Duodenal mucosa (tissue), 2 donors: ENCODE results near the gene CASP1.
"Not testable (repeated sequence)": the region's sequence is repeated elsewhere in the genome, so short reads cannot be mapped to it uniquely, and the experiment has no call there.

Experiments
- H3K27ac ChIP-seq: one replicate; pipeline ENCODE4 v1.7.0; 2013; ENCODE audit warnings: low read depth, low read length
- H3K27me3 ChIP-seq, 2 donors: one replicate each; pipeline ENCODE4 v1.7.0; 2013; ENCODE audit warnings: low read length in 2 of 2, control low read depth in 1 of 2; ENCODE audit not compliant: insufficient read depth in 2 of 2, control insufficient read depth in 1 of 2
- H3K36me3 ChIP-seq, 2 donors: one replicate each; pipeline ENCODE4 v1.7.0; 2013; ENCODE audit warnings: low read length in 2 of 2, control low read depth in 1 of 2; ENCODE audit not compliant: insufficient read depth in 2 of 2, control insufficient read depth in 1 of 2
- H3K4me1 ChIP-seq, 2 donors: one replicate each; pipeline ENCODE4 v1.7.0; 2013; ENCODE audit warnings: low read length in 2 of 2, control low read depth in 1 of 2; ENCODE audit not compliant: insufficient read depth in 2 of 2, control insufficient read depth in 1 of 2
- H3K4me3 ChIP-seq, 2 donors: one replicate each; pipeline ENCODE4 v1.7.0; 2013; ENCODE audit warnings: low read length in 2 of 2, low read depth in 1 of 2
- H3K9ac ChIP-seq, 2 donors: one replicate each; pipeline ENCODE4 v1.7.0; 2013; ENCODE audit warnings: low read length in 2 of 2, low read depth in 1 of 2
- H3K9me3 ChIP-seq, 2 donors: one replicate each; pipeline ENCODE4 v1.7.0; 2013; ENCODE audit warnings: low read length in 2 of 2, control low read depth in 1 of 2; ENCODE audit not compliant: control insufficient read depth in 1 of 2

Gene CASP1

DNA sequence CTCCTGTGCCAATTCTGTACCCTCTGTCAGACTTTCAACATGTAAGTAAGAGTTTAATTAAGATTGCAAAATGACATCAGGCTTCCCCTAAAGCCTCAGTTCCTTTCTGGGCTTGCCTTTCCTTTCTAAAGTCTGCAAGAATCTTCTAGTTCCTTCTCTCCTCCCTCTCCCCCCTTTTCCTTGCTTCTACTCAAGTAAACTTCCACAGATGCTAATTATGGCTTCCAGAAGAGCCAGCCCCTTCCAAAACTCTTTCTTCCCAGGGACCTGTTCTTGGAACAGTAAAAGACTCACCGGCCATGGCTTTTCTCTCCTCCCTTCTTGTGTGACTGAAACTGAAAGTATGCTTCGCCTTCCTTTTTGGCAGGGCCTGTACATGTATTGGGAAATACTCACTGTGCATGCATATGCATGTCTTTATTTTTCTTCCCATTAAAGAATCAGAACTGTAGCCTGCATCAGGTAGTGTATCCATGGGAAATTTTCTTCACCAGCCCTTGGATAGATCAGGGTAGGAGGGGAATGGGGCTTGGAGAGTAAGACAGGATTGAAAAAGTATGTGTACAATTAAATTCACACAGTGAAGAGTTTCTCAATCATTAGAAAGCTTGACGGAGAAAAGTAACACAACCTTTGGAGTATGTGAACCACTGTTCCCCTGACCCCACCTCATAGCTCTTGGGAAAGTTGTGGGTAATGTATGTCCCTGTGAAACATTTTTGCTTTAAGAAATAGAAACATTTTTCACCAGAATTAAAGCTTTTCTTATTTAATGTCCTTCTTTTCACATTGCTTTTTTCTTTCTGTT is at the start of gene CASP1:
TSS of gene CASP1 (minus strand) at position 332 of the 808 bp plus-strand sequence. CDS start at position 301, 31 bp downstream.
- Histone ChIP-seq H3K36me3 (peaks cover 6 to 12% of the 10 kb centered on the region in 2 donors), H3K4me3 (peak within 1 kb of the TSS; percentile 72 to 82), H3K9ac (peak within 1 kb of the TSS; percentile 51 to 73), H3K27me3 (no peaks in the 10 kb centered on the region), H3K27ac (no peak within 1 kb of the TSS), H3K4me1 (peaks cover 19 to 24% of the 10 kb centered on the region in 2 donors), H3K9me3 (no peaks in the 10 kb centered on the region)

- no peaks in the 10 kb centered on the region for H3K36me3 ChIP-seq
- H3K4me1 ChIP-seq, result peaks cover 0 to 10% of the 10 kb centered on the region in 2 donors
- no peak overlapping the region for H3K27ac ChIP-seq
- peak overlapping the region in 1 of 2 donors; percentile 41 for H3K4me3 ChIP-seq
- H3K27me3 ChIP-seq, result no peaks in the 10 kb centered on the region
- no peaks in the 10 kb centered on the region for H3K9me3 ChIP-seq
- no peak overlapping the region for H3K9ac ChIP-seq
Measured at GRCh38 chr11:105081412-105082150, 46.6 kb upstream of the CASP1 start.

- Histone ChIP-seq H3K4me1 (peaks cover 0 to 10% of the 10 kb centered on the region in 2 donors), H3K9ac (peak overlapping the region in 1 of 2 donors; percentile 43), H3K4me3 (peak overlapping the region in 1 of 2 donors; percentile 41)
- not testable (repeated sequence) for H3K9me3 ChIP-seq, H3K27ac ChIP-seq, H3K36me3 ChIP-seq, H3K27me3 ChIP-seq
Measured at GRCh38 chr11:105080171-105080906, 45.4 kb upstream of the CASP1 start.

GRCh38 chr11:105078283-105078682 is 43.3 kb upstream of the CASP1 start:
- H3K4me3 ChIP-seq, result no peak overlapping the region
- no peaks in the 10 kb centered on the region for H3K36me3 ChIP-seq
- no peak overlapping the region for H3K27ac ChIP-seq
- H3K4me1 ChIP-seq, result peaks cover 0 to 10% of the 10 kb centered on the region in 2 donors
- no peaks in the 10 kb centered on the region for H3K9me3 ChIP-seq
- H3K9ac ChIP-seq, result no peak overlapping the region
- no peaks in the 10 kb centered on the region for H3K27me3 ChIP-seq

GRCh38 chr11:105077141-105077790 is 42.3 kb upstream of the CASP1 start:
- H3K9ac ChIP-seq, H3K27ac ChIP-seq, H3K27me3 ChIP-seq, H3K4me3 ChIP-seq, H3K9me3 ChIP-seq, H3K36me3 ChIP-seq: not testable (repeated sequence)
- peaks cover 0 to 10% of the 10 kb centered on the region in 2 donors for H3K4me1 ChIP-seq

DNA sequence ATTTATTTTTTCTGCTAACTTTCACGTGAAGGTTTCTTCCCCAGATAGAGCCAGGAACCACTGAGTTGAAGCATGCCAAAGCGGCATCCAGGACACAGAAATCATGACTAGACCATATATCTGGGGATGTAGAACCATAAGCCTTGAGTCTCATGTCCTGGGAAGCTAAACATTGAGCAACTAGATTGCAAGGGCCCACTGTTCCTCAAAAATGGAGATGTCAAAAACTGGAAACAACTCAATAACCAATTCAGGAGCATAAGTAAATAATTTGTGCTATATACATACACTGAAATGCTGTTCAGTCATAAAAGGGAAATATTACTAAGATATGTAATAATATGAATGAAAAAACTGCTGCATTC is 39.2 kb upstream of the CASP1 start:
- Histone ChIP-seq H3K27ac (no peak overlapping the region), H3K27me3 (no peaks in the 10 kb centered on the region), H3K4me3 (no peak overlapping the region), H3K36me3 (no peaks in the 10 kb centered on the region), H3K9me3 (no peaks in the 10 kb centered on the region), H3K9ac (no peak overlapping the region), H3K4me1 (no peaks in the 10 kb centered on the region)

GRCh38 chr11:105073456-105074165 is 38.7 kb upstream of the CASP1 start:
- Histone ChIP-seq H3K9me3 (no peaks in the 10 kb centered on the region), H3K9ac (no peak overlapping the region), H3K4me3 (no peak overlapping the region), H3K27me3 (no peaks in the 10 kb centered on the region), H3K27ac (no peak overlapping the region), H3K4me1 (no peaks in the 10 kb centered on the region), H3K36me3 (no peaks in the 10 kb centered on the region)

DNA sequence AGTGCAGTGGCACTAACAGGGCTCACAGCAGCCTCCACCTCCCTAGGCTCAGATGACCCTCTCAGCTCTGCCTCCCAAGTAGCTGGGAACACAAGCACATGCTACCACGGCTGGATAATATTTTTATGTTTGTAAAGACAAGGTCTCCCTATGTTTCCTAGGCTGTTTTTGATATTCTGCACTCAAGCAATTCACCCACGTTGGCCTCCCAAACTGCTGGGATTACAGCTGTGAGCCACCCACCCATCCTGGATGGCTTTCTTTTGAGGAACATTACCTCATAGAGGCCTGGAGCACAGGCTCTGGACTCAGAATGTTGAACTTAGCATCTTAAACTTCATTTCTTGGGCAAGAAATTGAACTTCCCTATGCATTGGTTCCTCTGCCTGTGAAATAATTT is 37.1 kb upstream of the CASP1 start:
- not testable (repeated sequence) for H3K36me3 ChIP-seq, H3K9ac ChIP-seq, H3K27ac ChIP-seq, H3K27me3 ChIP-seq, H3K9me3 ChIP-seq, H3K4me3 ChIP-seq, H3K4me1 ChIP-seq

GRCh38 chr11:105071089-105071732 is 36.3 kb upstream of the CASP1 start:
- H3K27ac ChIP-seq, result no peak overlapping the region
- H3K9ac ChIP-seq, result no peak overlapping the region
- H3K4me3 ChIP-seq, result peak overlapping the region in 1 of 2 donors; percentile 12
- no peaks in the 10 kb centered on the region for H3K27me3 ChIP-seq
- no peaks in the 10 kb centered on the region for H3K4me1 ChIP-seq
- no peaks in the 10 kb centered on the region for H3K9me3 ChIP-seq
- no peaks in the 10 kb centered on the region for H3K36me3 ChIP-seq
